Measurements from ENCODE around the gene HIPK2.

DNA sequence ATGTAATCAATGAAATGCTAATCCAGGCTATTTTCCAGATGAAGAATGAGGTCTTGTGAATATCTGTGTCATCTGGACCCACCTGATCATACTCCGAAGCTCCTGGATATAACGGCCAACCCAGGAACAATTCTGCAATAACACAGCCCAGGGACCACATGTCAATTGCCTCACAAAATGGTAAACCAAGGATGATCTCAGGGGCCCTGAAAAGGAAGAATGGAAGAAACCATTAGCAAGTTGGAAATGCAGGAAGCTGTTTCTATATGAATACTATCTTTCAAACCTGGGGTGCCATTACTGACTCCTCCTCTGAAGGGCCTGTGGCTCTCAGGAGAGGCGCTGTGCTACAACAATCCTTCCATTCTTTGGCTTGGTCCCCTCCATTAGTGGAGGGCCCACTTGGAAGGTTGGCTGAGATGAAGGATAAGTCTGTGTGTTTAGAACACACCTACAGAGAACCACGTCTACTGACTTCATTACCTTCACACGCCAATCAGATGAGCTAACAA, 146.2 kb downstream of the HIPK2 start:
- TF ChIP-seq, protein P1, sequence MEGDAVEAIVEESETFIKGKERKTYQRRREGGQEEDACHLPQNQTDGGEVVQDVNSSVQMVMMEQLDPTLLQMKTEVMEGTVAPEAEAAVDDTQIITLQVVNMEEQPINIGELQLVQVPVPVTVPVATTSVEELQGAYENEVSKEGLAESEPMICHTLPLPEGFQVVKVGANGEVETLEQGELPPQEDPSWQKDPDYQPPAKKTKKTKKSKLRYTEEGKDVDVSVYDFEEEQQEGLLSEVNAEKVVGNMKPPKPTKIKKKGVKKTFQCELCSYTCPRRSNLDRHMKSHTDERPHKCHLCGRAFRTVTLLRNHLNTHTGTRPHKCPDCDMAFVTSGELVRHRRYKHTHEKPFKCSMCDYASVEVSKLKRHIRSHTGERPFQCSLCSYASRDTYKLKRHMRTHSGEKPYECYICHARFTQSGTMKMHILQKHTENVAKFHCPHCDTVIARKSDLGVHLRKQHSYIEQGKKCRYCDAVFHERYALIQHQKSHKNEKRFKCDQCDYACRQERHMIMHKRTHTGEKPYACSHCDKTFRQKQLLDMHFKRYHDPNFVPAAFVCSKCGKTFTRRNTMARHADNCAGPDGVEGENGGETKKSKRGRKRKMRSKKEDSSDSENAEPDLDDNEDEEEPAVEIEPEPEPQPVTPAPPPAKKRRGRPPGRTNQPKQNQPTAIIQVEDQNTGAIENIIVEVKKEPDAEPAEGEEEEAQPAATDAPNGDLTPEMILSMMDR (IDR thresholded peaks at IDR 0.05), result no peak
- TF ChIP-seq POLR2A (IDR thresholded peaks at IDR 0.05) (no peak), POLR2AphosphoS5 (IDR thresholded peaks at IDR 0.05) (no peak), EP300 (IDR thresholded peaks at IDR 0.05) (no peak)
